Esophagus muscularis mucosa (tissue), 4 donors: ENCODE measurements around the gene ADAT3. TPM values are rescaled to one million over a fixed set of nuclear protein-coding genes. Genes with fewer than 3 reads are reported as not detected.
"Not testable (repeated sequence)": the region's sequence is repeated elsewhere in the genome, so short reads cannot be mapped to it uniquely, and the experiment has no call there.

Experiments
- DNase-seq: peaks from one replicate; pipeline ENCODE4 v3.0.0-alpha.2; 2017; ENCODE audit errors: extremely low spot score
- H3K27ac ChIP-seq, 4 donors: fragments of 200-600 bp; sonication (generic); replicated peaks in 1 of 4; 1 replicate in 3 of 4; 2 replicates in 1 of 4; pipeline ENCODE4 v1.5.1; 2016 to 2019; ENCODE audit warnings: mild to moderate bottlenecking in 1 of 4
- H3K27me3 ChIP-seq, 4 donors: fragments of 200-600 bp; sonication (generic); one replicate each; pipeline versions ENCODE4 v1.5.1 to v1.6.0; 2016 to 2019
- H3K36me3 ChIP-seq, 4 donors: fragments of 200-600 bp; sonication (generic); one replicate each; pipeline ENCODE4 v1.5.1; 2016 to 2019
- H3K4me1 ChIP-seq, 4 donors: fragments of 200-600 bp; sonication (generic); one replicate each; pipeline ENCODE4 v1.5.1; 2016 to 2019
- H3K4me3 ChIP-seq, 4 donors: fragments of 200-600 bp; sonication (generic); 1 replicate in 2 of 4; 2 replicates in 2 of 4; pipeline ENCODE4 v1.5.1; 2016 to 2019; ENCODE audit warnings: mild to moderate bottlenecking in 4 of 4, moderate library complexity in 1 of 4
- H3K9me3 ChIP-seq, 4 donors: fragments of 200-600 bp; sonication (generic); 1 replicate in 3 of 4; 2 replicates in 1 of 4; pipeline ENCODE4 v1.5.1; 2016 to 2019
- EP300 ChIP-seq: sonication (generic); formaldehyde crosslinking; IDR thresholded peaks from one replicate; pipeline ENCODE4 v1.6.1; 2017; ENCODE audit warnings: antibody characterized with exemption
- POLR2A ChIP-seq: fragments of 450-650 bp; IDR thresholded peaks from one replicate; pipeline ENCODE4 v1.6.1; 2017; ENCODE audit warnings: antibody characterized with exemption, moderate library complexity, mild to moderate bottlenecking, low read depth
- POLR2AphosphoS5 ChIP-seq, 2 donors: sonication (generic); formaldehyde crosslinking; IDR thresholded peaks; one replicate each; pipeline ENCODE4 v1.6.1; 2017; ENCODE audit warnings: antibody characterized with exemption in 2 of 2
- WGBS: methylation state at CpG from one replicate; pipeline ENCODE4 v1.1.5; 2018; 5-methylcytosine and 5-hydroxymethylcytosine counted together
- intact Hi-C: fragments of 100-400 bp; cut with DNase I; formaldehyde crosslinking; loops from one replicate; pipeline ENCODE4 v1.15.1; 2023
- total RNA-seq, 4 donors: library from RNA; depleted of rRNA; stranded (reverse); fragments of >200 nt; gene quantifications; one replicate each; pipeline versions ENCODE4 v1.1.0 to v1.2.1, GENCODE V29; 2016
- TF ChIP-seq, protein P1 (sequence below), 3 experiments: fragments of 200-600 bp in 2 of 3; fragments of 450-650 bp in 1 of 3; sonication (generic) in 2 of 3; IDR thresholded peaks; one replicate each; pipeline ENCODE4 v1.5.1; 2017 to 2019; ENCODE audit warnings: antibody characterized with exemption in 3 of 3, mild to moderate bottlenecking in 2 of 3, moderate library complexity in 1 of 3

The ADAT3 gene
- total RNA-seq, 4 donors from 2014 or later = 3.8 to 5.6 (median 4.4) TPM

DNA sequence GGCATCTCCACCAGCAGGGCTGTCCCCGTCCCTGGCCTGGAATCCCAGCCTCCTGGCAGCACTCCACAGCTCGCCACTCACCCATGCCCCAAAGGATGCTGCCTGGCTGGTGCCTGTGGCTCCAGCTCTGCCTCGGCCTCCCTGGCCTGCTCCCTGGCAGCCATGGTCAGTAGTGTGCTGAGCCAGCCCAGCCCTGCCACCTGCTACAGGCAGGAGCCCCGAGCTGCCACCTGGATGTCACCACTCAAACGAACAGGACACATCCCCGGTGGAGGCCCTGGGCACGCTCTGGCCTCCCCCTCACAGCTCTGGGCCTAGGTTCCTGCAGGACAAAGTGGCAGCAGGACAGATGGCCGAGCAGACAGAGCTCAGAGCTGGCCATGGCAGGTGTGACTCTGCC lies 26.6 kb upstream of the ADAT3 start:
- Histone ChIP-seq H3K36me3 (peaks cover 0 to 25% (median 13%) of the 10 kb centered on the region in 4 donors), H3K4me1 (peaks cover 46 to 70% (median 66%) of the 10 kb centered on the region in 4 donors)
- H3K27ac ChIP-seq, H3K9me3 ChIP-seq, intact Hi-C loops, DNase-seq, H3K4me3 ChIP-seq, H3K27me3 ChIP-seq: not testable (repeated sequence)
- no CpG with 5 or more reads among the region's 8 CpGs for WGBS

DNA sequence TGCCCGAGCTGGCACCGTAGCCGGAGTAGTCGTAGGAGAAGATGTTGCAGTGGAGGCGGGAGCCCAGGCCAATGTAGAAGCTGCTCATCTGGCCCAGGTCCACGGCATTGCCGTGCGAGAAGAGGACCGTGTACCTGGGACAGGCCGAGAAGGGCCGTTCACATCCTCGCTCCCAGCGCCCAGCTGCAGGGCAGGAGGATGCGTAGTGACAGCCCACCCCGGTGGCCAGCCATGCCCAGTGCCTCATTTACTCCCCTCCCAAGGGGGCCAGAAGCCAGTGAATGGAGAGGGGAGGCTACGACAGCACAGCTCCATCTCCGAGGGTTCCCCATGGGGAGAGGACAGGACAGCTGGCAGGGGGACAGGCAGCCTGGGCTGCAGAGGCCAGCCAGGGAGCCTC lies 25.2 kb upstream of the ADAT3 start:
- H3K4me1 ChIP-seq = peaks cover 47 to 67% (median 64%) of the 10 kb centered on the region in 4 donors
- H3K27me3 ChIP-seq, DNase-seq, H3K27ac ChIP-seq, intact Hi-C loops, H3K4me3 ChIP-seq, H3K9me3 ChIP-seq: not testable (repeated sequence)
- WGBS = 91% methylated on average over 7 of the region's 17 CpGs
- peaks cover 0 to 25% (median 13%) of the 10 kb centered on the region in 4 donors for H3K36me3 ChIP-seq

DNA sequence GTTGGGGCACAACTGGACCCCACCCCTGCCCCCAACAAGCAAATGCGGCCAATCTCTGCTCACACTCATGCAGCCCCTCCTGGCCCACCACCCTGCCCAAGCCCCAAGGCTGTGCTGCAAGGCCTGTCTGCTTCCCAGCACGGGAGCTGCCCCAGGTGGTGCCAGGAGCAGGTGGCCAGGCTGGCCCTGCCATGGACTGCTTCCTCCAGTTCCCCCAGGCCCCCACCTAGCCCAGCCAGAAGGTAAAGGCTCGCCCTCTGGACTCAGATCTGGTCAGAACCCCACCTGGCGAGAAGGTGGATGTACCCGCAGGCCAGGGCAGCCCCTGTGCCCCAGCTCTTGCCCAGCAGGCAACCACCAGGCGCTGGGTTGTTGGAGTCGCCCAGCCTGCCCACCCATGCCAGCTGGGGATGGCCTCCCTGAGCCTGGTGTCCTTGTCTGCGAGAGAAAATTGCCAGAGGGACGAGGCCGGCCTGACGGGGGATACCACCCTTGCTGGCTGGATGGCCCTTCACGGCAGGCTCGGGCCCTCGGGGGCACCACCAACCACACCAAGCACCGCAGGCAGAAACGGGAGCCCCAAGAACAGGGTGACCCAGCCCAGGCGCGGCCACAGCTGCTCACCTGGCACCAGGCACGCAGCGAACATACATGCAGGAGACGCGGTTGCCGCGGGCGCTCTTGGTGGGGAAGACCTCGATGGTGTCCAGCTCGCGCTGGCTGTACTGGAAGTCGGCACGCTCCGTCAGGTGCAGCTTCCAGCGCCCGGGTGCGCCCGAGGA lies 24.4 kb upstream of the ADAT3 start:
- Histone ChIP-seq H3K9me3 (no peaks in the 10 kb centered on the region), H3K27ac (peak overlapping the region in 2 of 4 donors; percentile 20 to 91), H3K36me3 (peaks cover 0 to 25% (median 13%) of the 10 kb centered on the region in 4 donors), H3K27me3 (no peaks in the 10 kb centered on the region), H3K4me3 (peak overlapping the region; percentile 24 to 73 (median 32)), H3K4me1 (peaks cover 45 to 65% (median 62%) of the 10 kb centered on the region in 4 donors)
- intact Hi-C loops = no loop called here
- no peak for TF ChIP-seq EP300
- TF ChIP-seq POLR2AphosphoS5 (IDR thresholded peaks at IDR 0.05) = no peak
- TF ChIP-seq POLR2A = no peak
- no peak for DNase-seq
- 100% methylated on average over 1 of the region's 35 CpGs for WGBS

DNA sequence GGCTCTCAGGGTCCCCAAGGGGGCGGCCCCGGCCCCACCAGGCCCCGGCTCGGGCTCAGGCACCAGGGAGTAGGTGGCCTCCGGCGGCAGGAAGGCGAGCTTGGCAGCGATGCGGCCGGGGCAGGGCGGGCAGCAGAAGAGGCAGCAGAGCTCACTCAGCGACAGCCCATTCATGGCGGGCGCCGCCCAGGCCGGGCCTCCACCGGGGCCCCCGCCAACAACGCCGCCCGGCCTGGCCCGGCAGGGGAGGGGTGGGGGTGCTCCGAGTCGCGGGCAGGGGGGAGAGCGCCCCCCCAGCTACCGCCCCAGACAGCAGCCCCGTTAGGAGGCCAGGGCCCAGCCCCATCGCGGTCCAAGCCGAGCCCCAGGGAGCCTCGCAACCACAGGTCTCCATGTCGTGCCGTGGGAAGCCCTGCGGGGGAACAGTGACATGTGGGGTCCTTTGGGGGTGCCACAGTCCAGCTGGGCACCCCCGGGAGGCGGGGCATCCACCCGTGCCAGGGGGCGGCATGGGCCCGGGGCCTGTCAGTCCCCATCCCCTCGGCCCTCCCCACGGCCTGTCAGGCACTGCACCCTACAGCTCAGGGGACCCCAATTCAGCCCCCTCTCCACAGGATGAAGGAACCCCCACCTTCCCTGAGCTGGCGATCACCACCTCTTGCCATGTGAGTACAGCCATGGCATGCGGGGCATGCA lies 23.7 kb upstream of the ADAT3 start:
- Histone ChIP-seq H3K36me3 (peaks cover 0 to 25% (median 13%) of the 10 kb centered on the region in 4 donors), H3K4me1 (peaks cover 41 to 62% (median 57%) of the 10 kb centered on the region in 4 donors), H3K27ac (peak overlapping the region; percentile 75 to 91 (median 86)), H3K4me3 (peak overlapping the region; percentile 24 to 73 (median 32))
- DNase-seq, H3K9me3 ChIP-seq, intact Hi-C loops, H3K27me3 ChIP-seq: not testable (repeated sequence)
- 100% methylated on average over 1 of the region's 44 CpGs for WGBS

DNA sequence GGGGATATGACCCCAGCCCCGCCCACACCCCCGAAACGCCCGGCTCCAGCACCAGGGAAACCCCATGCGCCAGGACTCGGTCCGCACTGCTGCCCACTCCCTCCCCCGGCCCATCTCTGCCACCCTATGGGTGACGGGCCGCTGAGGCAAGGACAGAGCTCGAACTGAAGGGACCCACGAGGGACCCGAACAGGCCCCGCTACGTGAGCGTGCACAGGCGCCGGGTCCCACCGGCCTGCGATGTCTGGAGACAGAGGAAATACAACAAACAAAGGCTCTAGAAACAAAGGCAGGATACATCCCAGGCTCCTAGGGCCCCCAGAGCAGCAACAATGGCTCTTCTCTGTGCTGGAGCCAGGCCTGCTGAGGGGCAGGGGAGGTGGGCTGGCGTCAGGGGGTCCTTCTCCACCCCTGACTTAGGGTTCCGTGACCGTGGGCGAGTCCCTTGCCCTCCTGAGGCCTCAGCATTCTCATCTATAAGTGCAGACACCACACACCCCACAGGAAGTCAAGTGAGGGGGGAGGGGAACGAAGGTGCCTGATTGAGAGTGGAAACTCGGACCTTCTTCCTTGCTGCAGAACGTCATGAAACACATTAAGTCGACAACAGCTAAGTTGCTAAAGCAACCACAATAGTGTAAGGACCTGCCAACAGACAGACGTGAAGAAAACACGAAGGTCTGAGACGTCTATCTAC lies 23.0 kb upstream of the ADAT3 start:
- Histone ChIP-seq H3K27me3 (no peaks in the 10 kb centered on the region), H3K4me3 (peak overlapping the region; percentile 24 to 73 (median 32)), H3K27ac (peak overlapping the region; percentile 75 to 91 (median 86)), H3K36me3 (peaks cover 0 to 25% (median 13%) of the 10 kb centered on the region in 4 donors), H3K4me1 (peaks cover 40 to 58% (median 52%) of the 10 kb centered on the region in 4 donors), H3K9me3 (no peaks in the 10 kb centered on the region)
- no peak for TF ChIP-seq POLR2AphosphoS5 (IDR thresholded peaks at IDR 0.05)
- TF ChIP-seq, protein P1, sequence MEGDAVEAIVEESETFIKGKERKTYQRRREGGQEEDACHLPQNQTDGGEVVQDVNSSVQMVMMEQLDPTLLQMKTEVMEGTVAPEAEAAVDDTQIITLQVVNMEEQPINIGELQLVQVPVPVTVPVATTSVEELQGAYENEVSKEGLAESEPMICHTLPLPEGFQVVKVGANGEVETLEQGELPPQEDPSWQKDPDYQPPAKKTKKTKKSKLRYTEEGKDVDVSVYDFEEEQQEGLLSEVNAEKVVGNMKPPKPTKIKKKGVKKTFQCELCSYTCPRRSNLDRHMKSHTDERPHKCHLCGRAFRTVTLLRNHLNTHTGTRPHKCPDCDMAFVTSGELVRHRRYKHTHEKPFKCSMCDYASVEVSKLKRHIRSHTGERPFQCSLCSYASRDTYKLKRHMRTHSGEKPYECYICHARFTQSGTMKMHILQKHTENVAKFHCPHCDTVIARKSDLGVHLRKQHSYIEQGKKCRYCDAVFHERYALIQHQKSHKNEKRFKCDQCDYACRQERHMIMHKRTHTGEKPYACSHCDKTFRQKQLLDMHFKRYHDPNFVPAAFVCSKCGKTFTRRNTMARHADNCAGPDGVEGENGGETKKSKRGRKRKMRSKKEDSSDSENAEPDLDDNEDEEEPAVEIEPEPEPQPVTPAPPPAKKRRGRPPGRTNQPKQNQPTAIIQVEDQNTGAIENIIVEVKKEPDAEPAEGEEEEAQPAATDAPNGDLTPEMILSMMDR (IDR thresholded peaks at IDR 0.05) = no peak
- intact Hi-C loops = no loop called here
- WGBS = 53% methylated on average over 19 of the region's 31 CpGs
- DNase-seq = no peak

DNA sequence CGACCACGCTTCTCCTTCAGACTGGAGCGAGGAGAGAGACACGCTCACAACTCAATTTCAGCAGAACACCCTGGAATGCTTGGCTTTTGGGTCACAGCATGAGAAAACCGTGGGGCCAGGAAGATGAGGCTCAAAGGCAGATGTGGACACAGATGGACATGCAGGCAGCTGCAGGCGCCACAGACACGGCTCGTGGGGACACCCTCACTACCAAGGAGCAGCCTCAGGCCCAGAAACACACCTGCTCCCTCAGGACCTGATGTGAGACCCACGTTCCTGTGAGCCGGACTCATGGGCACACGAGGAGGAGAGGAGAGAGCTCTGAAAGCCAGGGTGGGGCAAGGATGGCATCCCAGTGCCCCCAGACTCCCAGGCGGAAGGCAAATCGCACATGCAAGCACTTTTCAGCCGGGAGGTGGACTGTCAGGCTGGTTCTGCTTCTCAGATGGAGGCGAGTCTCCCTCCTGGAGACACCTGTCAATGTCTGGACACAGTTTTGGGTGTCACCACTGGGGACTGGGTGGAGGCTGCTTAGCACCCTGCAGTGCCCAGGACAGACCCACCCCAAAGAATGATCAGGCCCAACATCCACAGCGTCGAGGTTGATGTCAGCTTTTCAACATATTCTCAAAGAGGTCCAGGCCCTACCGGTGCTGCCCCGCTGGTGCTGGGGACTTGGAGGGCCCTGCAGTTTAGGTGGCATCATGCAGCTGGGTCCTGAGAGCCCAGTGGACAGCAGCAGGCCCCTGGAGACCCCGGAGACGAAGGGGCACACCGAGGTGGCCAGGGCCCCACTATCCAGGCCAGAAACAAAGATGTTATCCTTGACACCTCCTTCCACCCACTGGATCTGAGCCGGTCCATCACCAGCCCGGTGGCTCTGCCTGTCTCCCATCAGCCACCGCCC lies 22.2 kb upstream of the ADAT3 start:
- Histone ChIP-seq H3K9me3 (no peaks in the 10 kb centered on the region), H3K27me3 (no peaks in the 10 kb centered on the region), H3K4me3 (peak overlapping the region; percentile 65 to 88 (median 72)), H3K27ac (peak overlapping the region; percentile 75 to 91 (median 86)), H3K4me1 (peaks cover 40 to 58% (median 51%) of the 10 kb centered on the region in 4 donors), H3K36me3 (peaks cover 0 to 25% (median 13%) of the 10 kb centered on the region in 4 donors)
- DNase-seq = no peak
- TF ChIP-seq POLR2A (no peak), POLR2AphosphoS5 (IDR thresholded peaks at IDR 0.05) (no peak), EP300 (no peak)
- TF ChIP-seq, protein P1 (IDR thresholded peaks at IDR 0.05) = no peak
- 66% methylated on average over 16 of the region's 25 CpGs for WGBS
- intact Hi-C loops = no loop called here
